Liver (tissue), 3 donors: Measurements from ENCODE around the gene NCOR1.

ENCODE experiments used
- ATF3 ChIP-seq: IDR thresholded peaks from 2 replicates; pipeline ENCODE4 v1.6.1; 2016; ENCODE audit warnings: antibody characterized with exemption
- CTCF ChIP-seq: fragments of 150-350 bp; IDR thresholded peaks from 2 replicates; pipeline ENCODE4 v1.5.1; 2017; ENCODE audit warnings: improper control_type of control experiment, low read depth, low read length; ENCODE audit not compliant: missing input control
- FOXA1 ChIP-seq: IDR thresholded peaks from 2 replicates; pipeline ENCODE4 v1.6.1; 2016; ENCODE audit warnings: antibody characterized with exemption
- YY1 ChIP-seq: IDR thresholded peaks from 2 replicates; pipeline ENCODE4 v1.6.1; 2016; ENCODE audit warnings: antibody characterized with exemption, mild to moderate bottlenecking
- donor health status: healthy.
- donor health status: healthy.

GRCh38 chr17:16073845-16074244 lies 141.5 kb downstream of the NCOR1 start:
- TF ChIP-seq CTCF (no peak), ATF3 (no peak), FOXA1 (no peak), YY1 (no peak)
